Measurements from ENCODE around the gene SREK1IP1. TPM values are rescaled to one million over a fixed set of nuclear protein-coding genes. Genes with fewer than 3 reads are reported as not detected.
A peak's percentile ranks its signal among the peaks of the same experiment; 100 is the strongest.

Gene SREK1IP1
- total and polyA plus RNA-seq, 8 donors = 17.1 to 27.2 (median 22.6) TPM

DNA sequence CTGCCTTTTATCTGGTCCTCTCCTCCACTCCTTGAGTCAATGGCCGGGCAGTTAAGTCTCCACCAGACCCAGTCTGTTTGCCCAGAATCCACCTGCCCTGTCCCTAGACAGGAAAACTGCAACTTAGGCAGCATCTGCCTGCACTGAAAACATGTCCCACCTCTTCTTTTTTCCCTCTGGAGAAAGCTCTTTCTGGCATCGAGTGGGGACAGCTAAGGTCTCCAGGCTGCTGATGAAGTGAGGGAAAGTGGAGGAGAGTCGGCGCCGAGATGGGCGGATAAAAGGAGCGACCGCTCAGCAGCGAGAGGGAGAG, 78.4 kb downstream of the SREK1IP1 start:
- Histone ChIP-seq H3K27ac (no peak overlapping the region), H3K36me3 (no peaks in the 10 kb centered on the region), H3K4me1 (peaks cover 0 to 11% of the 10 kb centered on the region in 2 donors), H3K27me3 (peaks cover 28 to 58% of the 10 kb centered on the region in 2 donors), H3K9me3 (no peaks in the 10 kb centered on the region), H3K4me3 (no peak overlapping the region)
- peak in 1 of 4 donors; percentile 39 for DNase-seq
- ATAC-seq = no peak
- intact Hi-C loops (cut with DNase I) = no loop called here
- TF ChIP-seq, protein P1, sequence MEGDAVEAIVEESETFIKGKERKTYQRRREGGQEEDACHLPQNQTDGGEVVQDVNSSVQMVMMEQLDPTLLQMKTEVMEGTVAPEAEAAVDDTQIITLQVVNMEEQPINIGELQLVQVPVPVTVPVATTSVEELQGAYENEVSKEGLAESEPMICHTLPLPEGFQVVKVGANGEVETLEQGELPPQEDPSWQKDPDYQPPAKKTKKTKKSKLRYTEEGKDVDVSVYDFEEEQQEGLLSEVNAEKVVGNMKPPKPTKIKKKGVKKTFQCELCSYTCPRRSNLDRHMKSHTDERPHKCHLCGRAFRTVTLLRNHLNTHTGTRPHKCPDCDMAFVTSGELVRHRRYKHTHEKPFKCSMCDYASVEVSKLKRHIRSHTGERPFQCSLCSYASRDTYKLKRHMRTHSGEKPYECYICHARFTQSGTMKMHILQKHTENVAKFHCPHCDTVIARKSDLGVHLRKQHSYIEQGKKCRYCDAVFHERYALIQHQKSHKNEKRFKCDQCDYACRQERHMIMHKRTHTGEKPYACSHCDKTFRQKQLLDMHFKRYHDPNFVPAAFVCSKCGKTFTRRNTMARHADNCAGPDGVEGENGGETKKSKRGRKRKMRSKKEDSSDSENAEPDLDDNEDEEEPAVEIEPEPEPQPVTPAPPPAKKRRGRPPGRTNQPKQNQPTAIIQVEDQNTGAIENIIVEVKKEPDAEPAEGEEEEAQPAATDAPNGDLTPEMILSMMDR (IDR thresholded peaks at IDR 0.05) = no peak

DNA sequence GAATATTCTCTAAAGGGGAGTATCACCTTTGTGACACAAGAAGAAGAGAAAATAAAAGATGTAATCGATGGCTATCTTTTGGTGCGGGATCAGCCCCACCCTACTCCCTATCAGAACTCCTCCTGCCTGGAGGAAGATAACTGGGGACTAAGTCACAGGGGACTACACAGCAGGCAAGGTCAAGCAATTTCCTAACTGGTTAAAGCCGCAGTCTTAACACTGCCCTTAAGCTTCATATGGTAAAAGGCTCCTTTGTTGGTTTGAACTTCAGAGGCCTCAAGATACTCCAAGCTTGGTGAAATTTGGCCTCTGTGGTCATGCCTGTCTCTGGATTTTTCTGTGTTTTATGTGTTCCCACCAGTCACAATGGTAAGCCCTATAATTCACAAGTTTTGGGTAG, 79.5 kb downstream of the SREK1IP1 start:
- H3K4me3 ChIP-seq = no peak overlapping the region
- no peak overlapping the region for H3K27ac ChIP-seq
- H3K9me3 ChIP-seq = no peaks in the 10 kb centered on the region
- ATAC-seq (no peak), DNase-seq (no peak)
- no peaks in the 10 kb centered on the region for H3K36me3 ChIP-seq
- intact Hi-C loops (cut with DNase I) = no loop called here
- H3K27me3 ChIP-seq = peaks cover 28 to 58% of the 10 kb centered on the region in 2 donors
- peaks cover 0 to 11% of the 10 kb centered on the region in 2 donors for H3K4me1 ChIP-seq
- TF ChIP-seq, protein P1 (IDR thresholded peaks at IDR 0.05) = no peak

DNA sequence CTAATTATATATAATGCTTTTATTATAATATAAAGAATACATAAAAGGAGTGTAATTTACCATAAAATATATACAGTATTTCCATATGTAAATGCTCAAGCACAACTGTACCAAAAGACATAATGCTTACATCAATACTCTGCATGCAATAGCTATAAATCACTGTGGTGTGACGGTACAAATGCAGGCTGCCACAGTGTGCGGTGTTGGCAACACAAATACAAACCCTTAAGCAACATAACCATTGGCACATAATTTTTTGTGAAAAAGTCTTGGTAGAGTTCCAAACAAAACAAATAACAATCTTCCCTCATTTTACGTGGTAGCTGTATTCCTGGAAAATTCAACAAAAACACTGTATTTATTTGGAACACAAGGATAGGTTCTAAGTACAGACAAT, 80.1 kb downstream of the SREK1IP1 start:
- no peak overlapping the region for H3K4me3 ChIP-seq
- ATAC-seq = no peak
- no peak overlapping the region for H3K27ac ChIP-seq
- intact Hi-C loops (cut with DNase I) = no loop called here
- peaks cover 0 to 11% of the 10 kb centered on the region in 2 donors for H3K4me1 ChIP-seq
- TF ChIP-seq, protein P1 (IDR thresholded peaks at IDR 0.05) = no peak
- H3K36me3 ChIP-seq = no peaks in the 10 kb centered on the region
- H3K9me3 ChIP-seq = no peaks in the 10 kb centered on the region
- H3K27me3 ChIP-seq = peaks cover 28 to 55% of the 10 kb centered on the region in 2 donors
- peak in 2 of 4 donors; percentile 57 to 72 for DNase-seq

DNA sequence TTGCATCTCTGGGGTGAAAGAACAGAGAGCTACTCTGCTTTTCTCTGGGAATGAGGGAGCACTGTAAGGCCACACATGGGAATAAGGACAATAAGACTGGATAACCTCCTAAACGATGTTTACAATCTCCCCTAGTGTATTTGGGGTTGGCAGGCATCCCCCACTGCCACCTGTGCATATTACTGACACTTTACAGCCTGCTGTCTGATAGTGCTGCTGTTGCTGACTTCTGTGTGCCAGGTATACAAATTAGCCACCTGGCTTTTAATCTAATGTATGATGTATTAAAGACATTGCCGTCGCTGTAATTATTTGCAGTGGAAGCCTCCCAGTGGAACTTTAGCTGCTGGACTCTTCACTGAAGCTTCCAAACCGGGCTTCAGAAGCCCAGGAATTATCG, 82.6 kb downstream of the SREK1IP1 start:
- no peak for ATAC-seq
- intact Hi-C loops (cut with DNase I) = no loop called here

GRCh38 chr5:64682608-64683007, 85.9 kb downstream of the SREK1IP1 start:
- Histone ChIP-seq H3K27me3 (no peaks in the 10 kb centered on the region), H3K4me3 (no peak overlapping the region), H3K27ac (no peak overlapping the region), H3K36me3 (no peaks in the 10 kb centered on the region), H3K9me3 (no peaks in the 10 kb centered on the region), H3K4me1 (no peaks in the 10 kb centered on the region)
- ATAC-seq (no peak), DNase-seq (no peak)
- intact Hi-C loops (cut with DNase I) = no loop called here
- TF ChIP-seq, protein P1 (IDR thresholded peaks at IDR 0.05) = no peak

More for the DNA sequence above, 82.6 kb downstream of the SREK1IP1 start:
- no peak for DNase-seq
- Histone ChIP-seq H3K27ac (no peak overlapping the region), H3K36me3 (no peaks in the 10 kb centered on the region), H3K27me3 (peaks cover 16 to 29% of the 10 kb centered on the region in 2 donors), H3K4me1 (peaks cover 0 to 10% of the 10 kb centered on the region in 2 donors), H3K9me3 (no peaks in the 10 kb centered on the region), H3K4me3 (no peak overlapping the region)
- TF ChIP-seq, protein P1 (IDR thresholded peaks at IDR 0.05) = no peak

Measured in left lung (tissue), 10 donors.